ENCODE data around the gene APOA5.

APOA5 gene

DNA sequence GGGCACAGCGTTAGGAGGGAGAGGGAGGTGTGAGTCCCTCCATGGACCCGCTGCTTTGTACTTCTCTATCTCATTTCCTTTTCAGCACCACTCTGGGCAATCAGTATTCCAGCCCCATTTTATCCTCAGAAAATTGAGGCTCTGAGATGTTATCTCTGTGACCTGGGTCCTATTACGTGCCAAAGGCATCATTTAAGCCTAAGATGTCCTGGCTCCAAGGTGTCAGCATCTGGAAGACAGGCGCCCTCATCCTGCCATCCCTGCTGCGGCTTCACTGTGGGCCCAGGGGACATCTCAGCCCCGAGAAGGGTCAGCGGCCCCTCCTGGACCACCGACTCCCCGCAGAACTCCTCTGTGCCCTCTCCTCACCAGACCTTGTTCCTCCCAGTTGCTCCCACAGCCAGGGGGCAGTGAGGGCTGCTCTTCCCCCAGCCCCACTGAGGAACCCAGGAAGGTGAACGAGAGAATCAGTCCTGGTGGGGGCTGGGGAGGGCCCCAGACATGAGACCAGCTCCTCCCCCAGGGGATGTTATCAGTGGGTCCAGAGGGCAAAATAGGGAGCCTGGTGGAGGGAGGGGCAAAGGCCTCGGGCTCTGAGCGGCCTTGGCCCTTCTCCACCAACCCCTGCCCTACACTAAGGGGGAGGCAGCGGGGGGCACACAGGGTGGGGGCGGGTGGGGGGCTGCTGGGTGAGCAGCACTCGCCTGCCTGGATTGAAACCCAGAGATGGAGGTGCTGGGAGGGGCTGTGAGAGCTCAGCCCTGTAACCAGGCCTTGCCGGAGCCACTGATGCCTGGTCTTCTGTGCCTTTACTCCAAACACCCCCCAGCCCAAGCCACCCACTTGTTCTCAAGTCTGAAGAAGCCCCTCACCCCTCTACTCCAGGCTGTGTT is 37.2 kb upstream of the APOA5 start:
- in situ Hi-C loops (cut with MboI; ENCODE audit: low sequenced_read_pairs): no loop called here

DNA sequence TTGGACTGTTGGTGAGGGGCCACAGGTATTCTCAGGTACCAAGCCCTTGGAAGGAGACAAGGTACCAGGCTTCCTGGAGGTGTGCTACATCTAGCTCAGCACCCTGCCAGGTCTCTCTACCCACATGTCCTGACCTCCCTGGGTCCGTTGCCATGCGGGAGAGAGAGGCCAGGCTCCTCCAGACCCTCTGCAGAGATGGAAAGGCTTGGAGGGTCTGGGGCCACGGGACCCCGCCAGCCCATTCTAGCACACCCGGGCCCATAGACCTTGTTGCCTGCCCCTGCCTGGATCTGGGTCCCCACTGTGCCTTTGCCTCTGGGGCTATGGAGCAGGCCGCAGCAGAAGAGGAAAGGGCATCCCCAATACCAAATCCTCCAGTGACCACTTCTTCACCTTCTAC is 35.8 kb upstream of the APOA5 start:
- in situ Hi-C loops (cut with MboI; ENCODE audit: low sequenced_read_pairs): no loop called here

DNA sequence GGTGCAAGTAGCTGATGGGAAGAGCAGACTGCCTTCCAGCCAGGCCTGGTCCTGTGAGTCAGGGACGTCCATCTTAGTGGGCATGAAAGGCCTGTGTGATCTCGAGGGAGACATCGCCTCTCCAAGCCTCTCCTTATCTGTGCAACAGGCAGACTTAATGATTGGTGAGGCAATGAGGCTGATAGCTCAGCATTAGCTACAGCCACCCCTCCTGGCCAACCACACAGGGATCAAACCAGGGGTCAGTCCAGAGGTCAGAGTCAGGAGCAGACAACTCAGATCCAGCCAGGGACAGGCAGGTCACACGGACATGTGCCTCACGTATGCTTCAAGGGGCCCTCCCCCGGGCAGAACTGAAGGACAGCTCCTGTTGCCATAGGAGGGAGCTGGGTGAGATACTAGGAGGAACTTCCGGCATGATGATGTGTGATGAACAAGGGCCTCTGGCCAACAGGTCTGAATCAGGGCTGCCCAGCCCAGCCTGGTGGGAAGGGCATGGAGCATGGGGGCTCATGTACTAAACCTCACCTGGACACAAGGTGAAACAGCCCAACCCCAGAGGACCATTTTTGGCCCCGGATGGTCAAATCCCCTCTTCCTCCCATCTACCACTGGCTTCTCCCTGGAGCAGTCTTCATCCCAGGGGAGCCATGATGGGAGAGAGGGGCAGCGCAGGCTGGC is 35.2 kb upstream of the APOA5 start:
- in situ Hi-C loops (cut with MboI; ENCODE audit: low sequenced_read_pairs): no loop called here

DNA sequence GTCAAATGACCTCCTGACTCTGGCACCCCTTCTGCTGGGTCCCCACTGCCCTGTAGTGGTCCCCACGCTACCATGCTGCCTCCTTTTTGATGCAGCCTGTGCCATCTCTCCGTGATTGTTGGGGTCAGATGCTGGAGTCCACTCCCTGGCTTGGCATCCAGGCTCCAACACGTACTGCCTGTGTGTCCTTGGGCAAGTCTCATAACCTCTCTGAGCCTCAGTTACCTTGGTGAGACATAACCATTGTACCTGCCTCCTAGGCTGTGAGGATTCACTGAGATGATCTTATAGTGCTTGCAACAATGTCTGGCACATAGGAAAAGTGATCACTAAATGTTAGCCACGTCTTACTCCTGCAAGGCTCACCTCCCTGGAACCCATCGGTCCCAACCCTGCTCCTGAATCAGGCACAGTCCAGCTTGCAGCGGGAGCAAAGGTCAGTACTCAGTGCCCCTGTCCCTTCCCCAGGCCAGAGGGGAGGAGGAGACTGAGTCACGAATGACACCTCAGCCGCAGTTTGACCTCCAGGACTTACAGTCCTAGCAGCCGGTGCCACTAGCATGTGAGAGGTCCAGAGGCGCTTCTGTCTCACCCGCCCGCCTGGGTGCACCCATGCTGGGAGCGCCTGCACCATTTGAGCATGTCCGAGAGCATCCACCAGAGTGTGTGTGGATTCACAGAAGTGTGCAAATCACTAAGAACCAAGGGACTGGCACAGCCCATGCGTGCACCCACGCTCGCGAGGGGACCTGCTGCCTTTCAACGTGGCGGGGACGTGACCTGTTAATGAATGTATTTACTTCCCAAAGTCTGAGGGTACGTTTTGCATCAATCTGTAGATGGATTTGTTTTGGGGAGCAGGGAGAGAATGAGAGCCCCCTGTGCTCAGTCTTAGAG is 34.4 kb upstream of the APOA5 start:
- in situ Hi-C loops (cut with MboI; ENCODE audit: low sequenced_read_pairs): no loop called here

GRCh38 chr11:116825434-116825833 is 33.8 kb upstream of the APOA5 start:
- in situ Hi-C loops (cut with MboI; ENCODE audit: low sequenced_read_pairs): no loop called here

- in situ Hi-C loops (cut with MboI; ENCODE audit: low sequenced_read_pairs): no loop called here
Measured at GRCh38 chr11:116823031-116823843, 31.6 kb upstream of the APOA5 start, which contains the start of gene APOA4. TSS of gene APOA4 (minus strand) at chr11:116823304. CDS start at chr11:116823191, 113 bp downstream.

- in situ Hi-C loops (cut with MboI; ENCODE audit: low sequenced_read_pairs): no loop called here
Measured at GRCh38 chr11:116822575-116822974, 30.9 kb upstream of the APOA5 start.

DNA sequence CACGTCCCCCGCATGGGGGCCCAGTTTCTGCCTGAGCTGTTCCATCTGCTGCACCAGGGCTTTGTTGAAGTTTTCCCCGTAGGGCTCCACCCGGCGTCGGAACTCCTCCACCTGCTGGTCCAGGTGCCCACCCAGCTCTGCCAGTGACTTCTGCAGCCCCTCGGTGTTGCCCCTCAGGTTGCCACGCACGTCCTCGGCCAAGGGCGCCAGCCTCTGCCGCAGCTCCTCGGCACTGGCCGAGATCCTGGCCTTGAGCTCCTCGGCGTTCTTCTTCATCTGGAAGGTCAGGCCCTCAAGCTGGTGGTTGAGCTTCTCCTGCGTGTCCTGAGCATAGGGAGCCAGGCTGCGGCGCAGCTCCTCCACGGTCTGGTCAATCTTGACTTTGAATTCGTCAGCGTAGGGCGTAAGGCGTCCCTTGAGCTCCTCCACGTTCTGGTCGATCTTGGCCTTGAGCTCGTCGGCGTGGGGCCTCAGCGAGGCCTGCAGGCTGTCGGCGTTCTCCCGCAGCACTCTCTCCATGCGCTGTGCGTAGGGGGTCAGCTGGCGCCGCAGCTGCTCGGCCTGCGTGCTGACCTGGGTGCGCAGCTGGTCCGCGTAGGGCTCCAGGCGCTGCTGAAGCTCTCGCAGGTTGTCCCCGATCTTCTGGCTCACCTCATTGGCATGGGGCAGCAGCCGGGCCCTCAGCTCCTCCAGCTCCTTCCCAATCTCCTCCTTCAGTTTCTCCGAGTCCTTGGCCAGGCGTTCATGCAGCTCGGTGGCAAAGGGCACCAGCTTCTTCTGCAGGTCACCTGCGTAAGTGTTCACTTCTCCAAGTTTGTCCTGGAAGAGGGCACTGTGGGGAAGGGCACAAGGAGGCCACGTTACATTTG is 29.6 kb upstream of the APOA5 start:
- in situ Hi-C loops (cut with MboI; ENCODE audit: low sequenced_read_pairs): no loop called here

GRCh38 chr11:116819049-116819448 is 27.4 kb upstream of the APOA5 start:
- in situ Hi-C loops (cut with MboI; ENCODE audit: low sequenced_read_pairs): no loop called here

DNA sequence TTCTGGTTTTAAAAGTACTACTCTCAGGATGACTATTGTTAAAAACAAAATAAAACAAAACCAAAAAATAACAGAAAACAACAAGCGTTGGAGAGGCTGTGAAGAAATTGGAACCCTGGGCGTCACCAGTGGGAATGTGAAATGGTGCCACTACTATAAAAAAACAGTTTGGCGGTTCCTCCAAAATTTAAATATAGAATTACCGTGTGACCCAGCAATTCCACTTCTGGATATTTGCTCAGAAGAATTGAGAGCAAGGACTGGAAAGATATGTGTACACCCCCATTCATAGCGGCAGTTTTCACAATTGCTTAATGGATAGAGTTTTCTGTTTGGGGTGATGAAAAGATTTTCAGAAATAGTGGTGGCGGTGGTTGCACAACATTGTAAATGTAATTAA is 22.8 kb upstream of the APOA5 start:
- in situ Hi-C loops (cut with MboI; ENCODE audit: low sequenced_read_pairs): no loop called here

DNA sequence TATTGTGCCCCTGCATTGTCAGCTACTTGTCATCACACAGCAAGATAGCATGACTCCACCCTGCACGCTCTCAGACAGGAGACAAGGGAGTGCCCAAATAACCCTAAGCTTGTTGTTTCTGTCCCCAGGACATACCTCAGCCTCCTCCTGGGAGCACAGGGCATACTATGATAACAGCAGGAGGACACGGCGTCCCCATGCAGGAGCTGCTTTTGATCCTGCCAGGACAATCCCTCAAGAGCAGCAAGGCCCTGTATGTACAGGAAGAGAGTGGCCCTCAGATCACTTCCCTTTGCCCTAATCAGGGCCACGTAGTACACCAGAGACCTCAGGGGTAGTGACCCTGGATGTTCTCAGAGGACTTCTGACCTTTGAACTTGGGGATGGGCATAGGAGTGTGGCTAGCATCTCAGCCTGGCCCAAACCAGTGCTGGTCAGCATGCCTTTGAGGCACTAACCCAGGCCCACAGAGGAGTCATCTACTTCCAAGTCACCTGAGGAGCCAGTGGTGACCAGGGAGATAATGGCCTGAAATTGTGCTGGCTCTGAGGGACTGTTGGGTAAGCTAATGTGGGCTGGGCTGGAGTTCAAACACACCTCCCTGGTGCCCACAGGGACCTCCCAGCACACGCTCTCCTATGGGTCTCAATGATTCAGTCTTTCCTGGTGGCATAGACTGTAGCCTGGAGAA is 22.2 kb upstream of the APOA5 start:
- in situ Hi-C loops (cut with MboI; ENCODE audit: low sequenced_read_pairs): no loop called here

GRCh38 chr11:116813170-116813569 is 21.5 kb upstream of the APOA5 start:
- in situ Hi-C loops (cut with MboI; ENCODE audit: low sequenced_read_pairs): no loop called here

DNA sequence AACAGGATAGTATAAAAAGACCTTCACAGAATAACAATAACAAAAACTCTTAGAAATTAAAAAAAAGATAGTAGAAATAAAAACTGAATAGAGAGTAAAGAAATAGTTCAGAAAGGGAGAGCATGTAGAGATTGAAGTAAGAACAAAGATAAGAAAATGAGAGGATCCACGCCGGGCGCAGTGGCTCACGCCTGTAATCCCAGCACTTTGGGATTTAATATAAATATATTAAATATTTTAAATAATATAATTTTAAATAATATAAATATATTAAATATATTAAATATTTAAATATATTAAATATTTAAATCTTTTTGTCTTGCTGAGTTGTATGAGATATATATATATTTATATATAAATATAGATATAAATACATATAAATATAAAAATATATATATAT is 20.4 kb upstream of the APOA5 start:
- in situ Hi-C loops (cut with MboI; ENCODE audit: low sequenced_read_pairs): no loop called here

- in situ Hi-C loops (cut with MboI; ENCODE audit: low sequenced_read_pairs): no loop called here
Measured at GRCh38 chr11:116811194-116811593, 19.5 kb upstream of the APOA5 start.

GRCh38 chr11:116808262-116809175 is 16.8 kb upstream of the APOA5 start:
- in situ Hi-C loops (cut with MboI; ENCODE audit: low sequenced_read_pairs): no loop called here

- in situ Hi-C loops (cut with MboI; ENCODE audit: low sequenced_read_pairs): no loop called here
Measured at GRCh38 chr11:116807601-116808261, 16.1 kb upstream of the APOA5 start.

- in situ Hi-C loops (cut with MboI; ENCODE audit: low sequenced_read_pairs): no loop called here
Measured at GRCh38 chr11:116804001-116804400, 12.3 kb upstream of the APOA5 start.
